Stimulated activated CD8-positive, alpha-beta memory T cell treated with anti-CD3 and anti-CD28 coated beads, Interleukin-7, amount 100 ng/mL, for 48 hours (primary cell): ENCODE measurements around the gene DUSP7.

ENCODE experiments used
- DNase-seq, 2 donors: peaks; one replicate each; pipeline ENCODE4 v3.0.0-alpha.2; 2020; ENCODE audit warnings: low read depth in 1 of 2; ENCODE audit errors: extremely low read depth in 1 of 2

DUSP7 gene

GRCh38 chr3:52068730-52069129 is 12.4 kb upstream of the DUSP7 start:
- no peak for DNase-seq

GRCh38 chr3:52068055-52068571 is 11.7 kb upstream of the DUSP7 start:
- no peak for DNase-seq

DNA sequence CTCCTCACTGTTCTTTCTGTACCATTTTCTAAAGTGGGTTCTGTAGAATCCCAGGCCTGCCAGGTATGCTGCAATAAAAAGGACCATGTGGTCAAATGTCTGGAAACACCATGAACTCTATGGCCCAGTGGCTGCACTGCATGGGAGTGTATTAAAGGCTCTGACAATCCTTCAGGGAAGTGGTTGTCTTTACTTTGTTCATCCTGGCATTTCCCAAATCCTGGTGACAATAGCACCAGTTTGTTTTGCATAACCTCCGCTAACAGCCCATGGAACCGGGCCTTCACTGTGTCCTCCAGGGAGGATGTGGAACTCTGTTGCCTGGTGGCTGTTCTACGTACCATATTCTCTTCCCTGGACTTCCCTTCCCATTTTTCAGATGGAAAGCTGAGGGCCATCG is 11.2 kb upstream of the DUSP7 start:
- DNase-seq: no peak

DNA sequence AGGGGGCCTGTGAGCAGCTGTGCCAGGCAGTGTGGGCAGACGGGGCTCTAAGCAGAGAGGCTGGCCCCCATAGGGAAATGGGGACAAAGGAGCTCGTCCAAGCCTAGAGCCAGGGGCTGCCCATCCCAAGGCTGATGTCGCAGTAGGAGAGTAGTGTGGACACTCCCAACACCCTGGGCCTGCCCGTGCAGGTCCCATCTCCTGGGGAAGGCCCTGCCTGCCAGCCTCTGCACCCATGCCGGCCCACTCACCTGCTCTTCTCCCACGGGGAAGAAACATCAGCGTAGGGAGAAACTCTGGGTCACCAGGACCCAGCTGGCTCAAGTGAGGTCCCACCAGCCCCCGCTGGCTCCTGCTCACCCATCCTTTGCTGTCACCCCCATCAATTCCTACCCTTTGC is 10.7 kb upstream of the DUSP7 start:
- no peak for DNase-seq

GRCh38 chr3:52065264-52065756 is 8.9 kb upstream of the DUSP7 start:
- no peak for DNase-seq

DNA sequence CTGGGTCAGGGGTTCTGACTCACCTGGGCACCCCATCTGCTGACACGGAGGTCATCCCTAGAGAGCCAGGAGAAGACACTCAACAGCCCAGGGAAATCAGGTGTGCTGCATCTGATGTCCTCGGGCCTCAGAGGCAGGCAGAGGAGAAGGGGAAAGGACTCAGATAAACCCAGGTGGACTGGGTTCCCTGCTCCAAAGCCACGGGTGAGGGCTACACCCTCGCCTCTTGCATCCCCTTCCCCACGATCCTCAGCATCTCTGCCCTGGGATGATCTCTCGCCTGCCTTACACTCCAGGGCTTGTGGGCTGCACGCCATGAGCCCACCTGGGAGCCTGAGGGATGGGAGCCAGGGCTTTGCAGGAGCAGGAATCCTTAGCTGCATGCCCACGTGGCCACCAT is 8.2 kb upstream of the DUSP7 start:
- DNase-seq: no peak

- DNase-seq: no peak
Measured at GRCh38 chr3:52063026-52063723, 6.8 kb upstream of the DUSP7 start.

DNA sequence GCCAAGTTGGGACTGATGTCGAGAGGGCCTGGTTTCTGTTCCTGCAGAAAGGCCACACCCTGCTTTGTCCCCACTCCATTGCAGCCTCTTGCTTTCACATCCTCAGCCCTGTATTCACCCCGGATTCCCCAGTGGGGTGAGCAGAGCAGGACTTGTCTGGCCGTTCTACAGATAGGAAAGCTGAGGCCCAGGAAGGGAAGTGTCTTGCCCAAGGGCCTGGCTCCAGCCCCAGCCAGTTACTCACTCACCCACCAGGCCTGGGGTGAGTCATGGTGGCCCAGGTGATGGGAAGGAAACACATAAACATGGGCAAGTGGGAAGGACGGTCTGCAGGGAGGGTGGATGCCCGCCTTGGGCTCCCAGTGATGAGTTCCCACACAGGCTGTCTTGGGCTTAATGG is 6.1 kb upstream of the DUSP7 start:
- no peak for DNase-seq

DNA sequence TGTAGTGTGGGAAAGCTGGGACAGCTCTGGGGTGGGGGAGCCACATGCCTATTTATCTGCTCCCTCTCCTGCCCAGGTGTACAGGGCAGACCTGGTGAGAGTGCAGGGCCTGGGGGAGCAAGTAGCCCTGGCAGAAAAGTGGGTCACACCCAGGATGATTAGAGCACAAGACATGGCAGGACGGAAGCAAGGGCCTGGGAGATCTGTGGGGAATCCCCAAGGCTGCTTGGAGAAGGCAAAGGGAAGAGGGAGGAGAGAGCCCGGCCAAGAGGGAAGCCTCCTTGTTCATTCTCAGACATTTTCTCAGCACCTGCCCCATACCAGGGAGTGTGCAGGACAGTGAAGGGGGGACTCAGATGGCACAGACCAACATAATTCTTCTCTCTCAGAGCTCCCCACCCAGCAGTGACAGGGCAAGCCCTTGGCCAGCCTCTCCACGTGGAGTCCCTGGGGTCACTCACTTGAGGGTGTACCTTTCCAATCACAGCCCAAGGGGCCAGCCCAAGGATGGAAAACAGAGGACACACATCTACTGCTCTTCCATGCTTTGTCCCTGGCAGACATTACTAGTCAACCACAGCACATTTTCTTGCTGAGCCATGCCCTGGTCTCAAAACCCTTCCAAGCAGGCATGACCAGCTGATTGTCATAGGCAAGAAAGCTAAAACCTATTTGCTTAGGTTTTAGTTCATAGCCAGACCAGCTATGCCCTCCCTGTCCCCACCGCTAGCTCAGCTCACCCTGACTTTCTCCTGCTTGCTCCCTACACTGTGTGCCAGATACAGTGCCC is 4.9 kb upstream of the DUSP7 start:
- DNase-seq: no peak

DNA sequence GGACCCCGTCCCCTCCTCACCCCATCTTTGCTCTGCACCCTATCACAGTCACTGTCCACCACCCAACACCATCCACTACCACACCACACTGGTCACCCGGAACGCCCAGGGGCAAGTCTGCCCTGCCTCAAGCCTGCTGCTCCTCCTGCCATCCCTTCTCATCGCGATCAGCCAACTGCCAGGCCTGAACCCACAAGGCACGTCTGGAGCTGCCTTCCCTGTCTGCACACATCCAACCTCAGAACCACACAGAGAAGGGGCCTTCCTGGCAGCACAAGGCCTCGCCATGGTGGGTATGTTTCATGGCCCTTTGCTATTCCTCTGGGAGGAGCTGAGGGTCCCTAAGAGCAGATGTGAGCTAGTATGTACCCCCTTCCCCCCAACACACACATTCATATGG is 3.4 kb upstream of the DUSP7 start:
- no peak for DNase-seq

GRCh38 chr3:52057812-52058495 is 1.6 kb upstream of the DUSP7 start:
- DNase-seq: no peak

DNA sequence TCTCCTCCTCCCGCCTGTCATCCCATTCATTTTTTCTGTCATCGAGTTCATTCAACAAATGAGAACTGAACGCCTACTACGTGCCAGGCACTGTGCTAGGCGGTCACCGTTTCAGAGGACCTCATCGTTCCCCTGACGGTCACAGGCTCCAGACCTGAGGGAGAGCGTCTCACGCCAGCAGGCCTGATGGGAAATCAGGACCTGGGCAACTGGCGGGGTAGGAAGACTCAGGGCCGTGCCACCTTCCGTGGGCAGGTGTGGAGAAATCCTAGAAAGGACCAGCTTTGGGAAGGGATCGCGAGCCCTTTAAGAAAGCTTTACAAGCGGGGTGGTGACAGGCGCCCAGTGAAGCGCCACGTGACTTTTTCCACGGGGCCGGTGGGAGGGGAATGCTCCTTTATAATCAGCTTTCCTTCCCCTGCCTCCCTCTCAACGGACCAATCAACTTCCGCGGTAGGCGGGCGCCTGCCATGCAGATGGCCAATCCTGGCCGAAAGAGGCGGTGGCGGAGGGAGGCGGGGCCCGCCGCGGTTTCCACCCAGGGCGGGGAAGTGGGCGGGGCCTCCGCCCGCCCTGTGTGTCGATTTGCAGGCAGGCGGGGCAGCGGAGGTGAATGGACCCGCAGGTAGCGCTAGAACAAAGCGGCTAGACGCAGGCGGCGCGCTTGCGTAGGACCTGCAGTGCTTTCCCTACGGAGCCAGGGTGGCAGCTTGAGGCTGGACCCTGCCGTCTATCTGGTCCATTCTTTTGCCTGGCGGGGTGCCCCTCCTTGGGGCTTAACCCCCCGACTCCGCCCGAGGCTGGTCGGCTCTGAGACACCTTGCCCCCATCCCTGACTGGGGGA is 819 bp upstream of the DUSP7 start:
- DNase-seq: peak; percentile 99

DNA sequence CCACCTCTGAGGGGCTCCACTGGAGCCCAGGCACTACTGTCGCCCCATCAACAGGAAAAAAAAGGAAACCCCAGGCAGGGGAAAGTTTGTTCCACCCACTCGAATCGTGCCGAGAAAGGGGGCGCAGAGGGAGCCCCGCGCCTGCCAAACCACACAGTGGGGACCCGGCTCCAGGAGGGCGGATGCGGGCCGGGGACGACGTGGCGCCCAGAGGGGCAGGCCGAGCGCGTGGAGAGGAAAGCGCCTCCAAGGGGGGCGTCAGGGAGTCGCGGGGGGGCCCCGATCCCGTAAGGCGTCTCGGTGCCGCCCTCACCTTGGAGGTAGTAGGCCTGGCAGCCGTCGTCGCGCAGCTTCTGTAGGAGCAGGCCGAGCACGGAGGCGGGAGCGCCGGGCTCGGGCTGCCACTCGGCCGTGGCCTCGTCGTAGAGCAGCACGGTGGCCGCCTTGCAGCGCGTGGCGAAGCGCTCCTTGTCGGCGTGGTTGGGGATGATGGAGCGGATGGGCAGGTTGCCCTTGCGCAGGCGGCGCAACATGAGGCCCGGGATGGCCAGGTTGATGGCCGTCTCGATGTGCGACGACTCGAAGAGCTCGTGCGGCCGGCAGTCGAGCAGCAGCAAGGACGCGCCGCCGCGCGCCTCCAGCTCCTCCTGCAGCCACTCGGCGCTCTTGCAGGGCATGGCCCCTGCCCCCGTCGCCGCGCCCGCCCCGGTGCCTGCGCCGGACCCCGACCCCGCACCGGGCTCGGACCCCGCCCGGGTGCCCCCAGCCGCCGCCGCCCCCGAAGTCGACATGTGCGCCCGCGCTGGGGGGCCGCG is 627 bp downstream of the DUSP7 start:
- DNase-seq: peak in 1 of 2 donors; percentile 21

DNA sequence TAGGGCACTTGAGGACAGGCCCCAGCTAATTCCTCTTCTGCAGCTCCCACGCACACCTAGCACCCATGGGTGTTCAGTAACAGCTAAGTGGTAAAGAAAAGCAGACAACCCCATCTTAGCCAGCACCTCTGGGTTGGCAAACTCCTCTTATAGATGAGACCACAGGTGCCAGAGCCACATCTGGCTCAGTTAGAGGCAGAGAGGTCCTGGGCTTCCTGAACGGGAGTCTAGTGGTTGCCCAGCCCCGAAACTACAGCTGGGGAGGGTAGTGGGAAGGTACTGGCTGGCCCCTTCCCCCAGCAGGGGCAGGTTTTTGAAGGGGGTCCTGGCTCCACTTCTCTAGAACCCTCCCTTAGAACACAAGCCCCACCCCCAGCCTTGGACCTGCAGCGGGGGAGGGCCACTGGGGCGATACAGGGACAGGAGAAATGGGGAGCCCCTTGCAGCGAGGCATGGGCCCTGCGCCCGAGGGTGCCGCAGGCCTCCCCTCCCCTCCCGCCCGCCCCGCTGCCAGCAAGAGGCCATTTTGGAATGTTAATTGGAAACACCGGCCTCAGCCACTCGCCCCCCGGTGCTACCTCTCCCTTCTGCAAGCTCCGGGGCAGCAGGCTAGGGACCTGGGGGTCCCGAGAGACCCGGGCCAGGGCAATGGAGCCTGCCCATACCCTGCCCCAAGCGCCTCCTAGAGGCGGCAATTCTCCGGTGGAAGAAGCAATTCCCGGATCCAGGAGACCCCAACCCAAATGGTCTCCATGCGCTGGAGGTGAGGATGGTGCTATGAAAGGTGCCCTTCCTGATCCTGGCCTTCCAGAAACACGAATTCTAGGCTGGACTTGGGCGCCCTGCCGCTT is 1.5 kb downstream of the DUSP7 start:
- no peak for DNase-seq

- DNase-seq: peak; percentile 18 to 50
Measured at GRCh38 chr3:52053307-52054304, 2.8 kb downstream of the DUSP7 start.

GRCh38 chr3:52052831-52053306 is 3.5 kb downstream of the DUSP7 start:
- DNase-seq: peak in 1 of 2 donors; percentile 37

GRCh38 chr3:52051444-52051843 is 4.9 kb downstream of the DUSP7 start:
- no peak for DNase-seq
